Trophoblast cell (in vitro differentiated cells and primary cell): Measurements from ENCODE around the gene RP9.

Source experiments
- DNase-seq, 2 donors: peaks; one replicate each; pipeline ENCODE4 v3.0.0-alpha.2; 2016
- H2AFZ ChIP-seq: 2 replicates; pipeline ENCODE4 v1.6.1; 2013; ENCODE audit warnings: low read length, moderate library complexity, mild to moderate bottlenecking; ENCODE audit not compliant: insufficient read depth, poor library complexity
- H2AK5ac ChIP-seq: 2 replicates; pipeline ENCODE4 v1.6.1; 2013; ENCODE audit warnings: mild to moderate bottlenecking, low read length
- H2BK120ac ChIP-seq: 2 replicates; pipeline ENCODE4 v1.6.1; 2013; ENCODE audit warnings: low read length, mild to moderate bottlenecking, moderate library complexity; ENCODE audit not compliant: insufficient read depth, poor library complexity
- H2BK12ac ChIP-seq: 2 replicates; pipeline ENCODE4 v1.6.1; 2013; ENCODE audit warnings: mild to moderate bottlenecking, low read length, moderate library complexity
- H2BK5ac ChIP-seq: 2 replicates; pipeline ENCODE4 v1.6.1; 2013; ENCODE audit warnings: low read length, low read depth, moderate library complexity, mild to moderate bottlenecking; ENCODE audit not compliant: poor library complexity
- H3K14ac ChIP-seq: 2 replicates; pipeline ENCODE4 v1.6.1; 2013; ENCODE audit warnings: mild to moderate bottlenecking, low read length
- H3K18ac ChIP-seq: 2 replicates; pipeline ENCODE4 v1.6.1; 2013; ENCODE audit warnings: mild to moderate bottlenecking, low read length
- H3K23ac ChIP-seq: 2 replicates; pipeline ENCODE4 v1.6.1; 2013; ENCODE audit warnings: low read length
- H3K27ac ChIP-seq: 2 replicates; pipeline ENCODE4 v1.5.1; 2013; ENCODE audit warnings: low read depth, mild to moderate bottlenecking, inconsistent platforms, low read length, moderate library complexity
- H3K27me3 ChIP-seq: 2 replicates; pipeline ENCODE4 v1.6.1; 2013; ENCODE audit warnings: inconsistent platforms, mild to moderate bottlenecking, low read length, moderate library complexity; ENCODE audit not compliant: insufficient read depth
- H3K36me3 ChIP-seq, 2 experiments: 1 replicate in 1 of 2; 2 replicates in 1 of 2; pipeline ENCODE4 v1.6.1; 2013; ENCODE audit warnings: low read length in 2 of 2, mild to moderate bottlenecking in 2 of 2, moderate library complexity in 1 of 2; ENCODE audit not compliant: insufficient read depth in 2 of 2, control insufficient read depth in 1 of 2
- H3K4ac ChIP-seq: 2 replicates; pipeline ENCODE4 v1.6.1; 2013; ENCODE audit warnings: low read depth, mild to moderate bottlenecking, low read length, moderate library complexity
- H3K4me1 ChIP-seq, 2 experiments: 1 replicate in 1 of 2; 2 replicates in 1 of 2; pipeline ENCODE4 v1.6.1; 2013; ENCODE audit warnings: low read length in 2 of 2, mild to moderate bottlenecking in 2 of 2, moderate library complexity in 1 of 2; ENCODE audit not compliant: insufficient read depth in 2 of 2, control insufficient read depth in 1 of 2
- H3K4me2 ChIP-seq: 2 replicates; pipeline ENCODE4 v1.6.1; 2013; ENCODE audit warnings: inconsistent platforms, mild to moderate bottlenecking, low read length, moderate library complexity
- H3K4me3 ChIP-seq: 2 replicates; pipeline ENCODE4 v1.5.1; 2013; ENCODE audit warnings: mild to moderate bottlenecking, low read depth, low read length, inconsistent platforms
- H3K79me1 ChIP-seq: one replicate; pipeline ENCODE4 v1.6.1; 2013; ENCODE audit warnings: low read length
- H3K79me2 ChIP-seq: 2 replicates; pipeline ENCODE4 v1.6.1; 2013; ENCODE audit warnings: low read length, mild to moderate bottlenecking; ENCODE audit not compliant: control insufficient read depth, insufficient read depth, poor library complexity
- H3K9ac ChIP-seq: 2 replicates; pipeline ENCODE4 v1.6.1; 2013; ENCODE audit warnings: mild to moderate bottlenecking, low read length
- H3K9me3 ChIP-seq: 2 replicates; pipeline ENCODE4 v1.6.1; 2013; ENCODE audit warnings: low read depth, mild to moderate bottlenecking, control low read depth, inconsistent platforms, low read length; ENCODE audit not compliant: insufficient read depth
- H4K12ac ChIP-seq: 2 replicates; pipeline ENCODE4 v1.6.1; 2013; ENCODE audit warnings: low read depth, mild to moderate bottlenecking, low read length, moderate library complexity
- H4K8ac ChIP-seq: 2 replicates; pipeline ENCODE4 v1.6.1; 2013; ENCODE audit warnings: low read depth, mild to moderate bottlenecking, low read length, moderate library complexity
- H4K91ac ChIP-seq: one replicate; pipeline ENCODE4 v1.6.1; 2013; ENCODE audit warnings: low read depth, mild to moderate bottlenecking, low read length, moderate library complexity
- WGBS: extraction: QIAGEN DNeasy Blood & Tissue Kit; methylation state at CpG from one replicate; pipeline ENCODE4 v1.1.7; 2013; ENCODE audit warnings: missing lambda C conversion rate; ENCODE audit not compliant: insufficient read length, insufficient coverage; ENCODE audit errors: extremely low coverage; 5-methylcytosine and 5-hydroxymethylcytosine counted together

Gene RP9

DNA sequence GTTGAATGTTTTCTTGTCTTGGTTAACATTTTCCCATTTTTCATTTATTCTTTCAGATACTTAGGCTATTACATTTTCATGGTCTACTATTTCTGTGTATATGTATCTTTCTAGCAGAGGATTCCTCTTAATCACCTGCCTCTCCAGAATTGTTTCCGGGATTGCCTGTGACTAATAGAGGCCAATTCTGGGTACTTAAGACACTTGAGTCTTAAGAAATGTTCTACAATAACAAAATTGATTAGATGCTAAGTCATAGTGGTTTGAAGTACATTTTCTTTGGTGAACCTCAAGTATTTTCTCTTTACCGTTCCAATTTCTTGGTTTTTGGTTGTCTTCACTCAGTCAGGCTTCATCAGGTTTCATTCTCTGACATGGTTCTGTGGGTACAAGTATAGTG lies 46.6 kb upstream of the RP9 start:
- H4K12ac ChIP-seq: no peak overlapping the region
- H3K27ac ChIP-seq: no peak overlapping the region
- no peak overlapping the region for H3K18ac ChIP-seq
- DNase-seq: no peak
- no peak overlapping the region for H2AFZ ChIP-seq
- WGBS: no CpG with 5 or more reads among the region's 2 CpGs
- no peaks in the 10 kb centered on the region for H3K36me3 ChIP-seq
- H3K79me2 ChIP-seq: no peaks in the 10 kb centered on the region
- no peak overlapping the region for H2BK5ac ChIP-seq
- H3K14ac ChIP-seq: no peak overlapping the region
- no peak overlapping the region for H3K23ac ChIP-seq
- no peak overlapping the region for H3K4me2 ChIP-seq
- no peak overlapping the region for H4K8ac ChIP-seq
- H3K79me1 ChIP-seq: no peaks in the 10 kb centered on the region
- no peak overlapping the region for H2BK12ac ChIP-seq
- no peaks in the 10 kb centered on the region for H3K27me3 ChIP-seq
- no peak overlapping the region for H4K91ac ChIP-seq
- H3K9ac ChIP-seq: no peak overlapping the region
- no peaks in the 10 kb centered on the region for H3K4me1 ChIP-seq
- H3K4me3 ChIP-seq: no peak overlapping the region
- H3K4ac ChIP-seq: no peak overlapping the region
- H2BK120ac ChIP-seq: no peak overlapping the region
- H2AK5ac ChIP-seq: no peak overlapping the region
- H3K9me3 ChIP-seq: no peaks in the 10 kb centered on the region

- WGBS: no CpG with 5 or more reads among the region's 3 CpGs
- H4K91ac ChIP-seq: no peak overlapping the region
Observed at GRCh38 chr7:33152087-33152486, 42.9 kb upstream of the RP9 start.

GRCh38 chr7:33145156-33145555 lies 36.0 kb upstream of the RP9 start:
- Histone ChIP-seq H2AK5ac (no peak overlapping the region), H3K4ac (no peak overlapping the region), H3K79me1 (no peaks in the 10 kb centered on the region), H3K27ac (no peak overlapping the region), H2BK5ac (no peak overlapping the region), H3K18ac (no peak overlapping the region), H3K23ac (no peak overlapping the region), H3K4me1 (no peaks in the 10 kb centered on the region), H3K9ac (no peak overlapping the region), H4K91ac (no peak overlapping the region), H2BK120ac (no peak overlapping the region), H3K9me3 (no peaks in the 10 kb centered on the region), H3K4me3 (no peak overlapping the region), H2BK12ac (no peak overlapping the region), H3K79me2 (no peaks in the 10 kb centered on the region), H4K8ac (no peak overlapping the region), H3K27me3 (no peaks in the 10 kb centered on the region), H3K4me2 (no peak overlapping the region), H2AFZ (no peak overlapping the region), H3K14ac (no peak overlapping the region), H3K36me3 (no peaks in the 10 kb centered on the region), H4K12ac (no peak overlapping the region)
- WGBS: no CpG with 5 or more reads among the region's 5 CpGs
- DNase-seq: no peak

More at GRCh38 chr7:33152087-33152486, 42.9 kb upstream of the RP9 start:
- Histone ChIP-seq H3K27ac (no peak overlapping the region), H3K4me1 (no peaks in the 10 kb centered on the region), H3K9ac (no peak overlapping the region), H2AK5ac (no peak overlapping the region), H3K14ac (no peak overlapping the region), H3K36me3 (no peaks in the 10 kb centered on the region), H3K23ac (no peak overlapping the region), H3K4me2 (no peak overlapping the region), H2BK120ac (no peak overlapping the region), H3K79me1 (no peaks in the 10 kb centered on the region), H2AFZ (no peak overlapping the region), H3K27me3 (no peaks in the 10 kb centered on the region), H3K9me3 (no peaks in the 10 kb centered on the region), H4K12ac (no peak overlapping the region), H3K79me2 (no peaks in the 10 kb centered on the region), H4K8ac (no peak overlapping the region), H3K4ac (no peak overlapping the region), H2BK12ac (no peak overlapping the region), H2BK5ac (no peak overlapping the region), H3K4me3 (no peak overlapping the region), H3K18ac (no peak overlapping the region)
- no peak for DNase-seq

DNA sequence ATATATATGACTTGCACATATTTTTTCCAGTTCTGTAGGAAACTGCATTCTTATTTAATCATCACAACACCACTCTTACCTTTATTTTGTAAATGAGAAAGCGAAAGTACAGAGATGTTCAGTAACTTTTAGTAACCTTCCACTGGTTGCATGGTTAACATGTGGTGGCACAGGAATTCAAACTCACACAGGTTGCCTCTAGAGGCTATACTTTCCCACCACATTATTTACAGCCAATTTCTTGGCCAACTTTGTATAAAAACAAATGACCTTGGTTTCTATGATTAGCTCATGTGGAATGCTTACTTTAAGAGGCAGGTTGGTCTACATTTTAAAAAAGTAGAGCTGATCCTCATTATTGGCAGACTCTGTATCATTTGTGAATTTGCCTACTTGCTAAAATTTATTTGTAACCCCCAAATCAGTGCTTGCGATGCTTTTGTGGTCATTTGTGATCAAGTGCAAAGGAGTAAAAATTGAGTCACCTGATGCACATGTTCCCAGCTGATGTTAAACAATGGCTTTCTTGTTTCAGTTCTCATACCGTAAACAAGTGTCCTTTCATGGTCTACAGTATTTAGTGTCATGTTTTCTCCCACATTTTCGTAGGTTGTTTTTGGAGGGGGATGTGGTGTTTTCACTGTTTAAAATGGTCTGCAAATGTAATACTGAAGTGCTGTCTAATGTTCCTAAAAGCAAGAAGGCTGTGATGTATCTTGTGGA lies 35.0 kb upstream of the RP9 start:
- H3K27ac ChIP-seq: no peak overlapping the region
- H3K36me3 ChIP-seq: no peaks in the 10 kb centered on the region
- no peak overlapping the region for H3K4me2 ChIP-seq
- no peaks in the 10 kb centered on the region for H3K27me3 ChIP-seq
- DNase-seq: no peak
- H2BK5ac ChIP-seq: no peak overlapping the region
- no peak overlapping the region for H3K4ac ChIP-seq
- H3K4me1 ChIP-seq: no peaks in the 10 kb centered on the region
- H3K9ac ChIP-seq: no peak overlapping the region
- no peak overlapping the region for H4K12ac ChIP-seq
- H3K14ac ChIP-seq: no peak overlapping the region
- H2AFZ ChIP-seq: no peak overlapping the region
- no peaks in the 10 kb centered on the region for H3K79me2 ChIP-seq
- no peak overlapping the region for H4K8ac ChIP-seq
- H3K4me3 ChIP-seq: no peak overlapping the region
- H2BK12ac ChIP-seq: no peak overlapping the region
- no peaks in the 10 kb centered on the region for H3K9me3 ChIP-seq
- H3K23ac ChIP-seq: no peak overlapping the region
- no peaks in the 10 kb centered on the region for H3K79me1 ChIP-seq
- no peak overlapping the region for H2BK120ac ChIP-seq
- WGBS: no CpG with 5 or more reads among the region's 4 CpGs
- H2AK5ac ChIP-seq: no peak overlapping the region
- no peak overlapping the region for H3K18ac ChIP-seq
- H4K91ac ChIP-seq: no peak overlapping the region
